Measurements from ENCODE around the gene SLC43A3.
A peak's percentile ranks its signal among the peaks of the same experiment; 100 is the strongest.

SLC43A3 gene

GRCh38 chr11:57427727-57428082 lies 784 bp upstream of the SLC43A3 start:
- peaks cover 19 to 31% (median 28%) of the 10 kb centered on the region in 11 experiments for H3K36me3 ChIP-seq
- peak overlapping the region in 4 of 10 experiments; percentile 79 to 87 (median 86); a peak in 7 of 20 replicates for H3K4me3 ChIP-seq
- H3K9me3 ChIP-seq (replicated peaks in 1 of 11) = no peaks in the 10 kb centered on the region
- no peaks in the 10 kb centered on the region for H3K27me3 ChIP-seq
- TF ChIP-seq Cebpa-rat (IDR thresholded peaks at IDR 0.05) = no peak
- H3K9ac ChIP-seq = peak overlapping the region in 9 of 11 experiments; percentile 93 to 98 (median 96); a peak in 16 of 22 replicates
- peaks cover 44 to 81% (median 56%) of the 10 kb centered on the region in 10 experiments for H3K4me1 ChIP-seq
- H4K20me1 ChIP-seq = peaks cover 0 to 20% (median 19%) of the 10 kb centered on the region in 11 experiments; a peak in 19 of 22 replicates
- peak overlapping the region; percentile 89 to 99 (median 98) for H3K4me2 ChIP-seq
- peak overlapping the region in 10 of 11 experiments; percentile 88 to 98 (median 97); a peak in 20 of 22 replicates for H3K27ac ChIP-seq

GRCh38 chr11:57426439-57426928 lies 437 bp downstream of the SLC43A3 start:
- peak overlapping the region; percentile 89 to 99 (median 98) for H3K4me2 ChIP-seq
- no peaks in the 10 kb centered on the region for H3K9me3 ChIP-seq (replicated peaks in 1 of 11)
- peaks cover 32 to 44% (median 41%) of the 10 kb centered on the region in 11 experiments for H3K36me3 ChIP-seq
- H3K9ac ChIP-seq = peak overlapping the region; percentile 88 to 98 (median 96)
- H4K20me1 ChIP-seq = peaks cover under 1 to 32% (median 31%) of the 10 kb centered on the region in 11 experiments; a peak in 20 of 22 replicates
- H3K4me1 ChIP-seq = peaks cover 49 to 81% (median 56%) of the 10 kb centered on the region in 10 experiments
- peak overlapping the region; percentile 69 to 90 (median 82) for H3K4me3 ChIP-seq
- peak overlapping the region; percentile 88 to 98 (median 97) for H3K27ac ChIP-seq
- no peak for TF ChIP-seq Cebpa-rat (IDR thresholded peaks at IDR 0.05)
- H3K27me3 ChIP-seq = no peaks in the 10 kb centered on the region

- Histone ChIP-seq H3K36me3 (peaks cover 38 to 50% (median 47%) of the 10 kb centered on the region in 11 experiments), H3K4me3 (peak overlapping the region; percentile 69 to 90 (median 82)), H3K9me3 (replicated peaks in 1 of 11) (no peaks in the 10 kb centered on the region), H3K9ac (peak overlapping the region; percentile 88 to 98 (median 96)), H4K20me1 (peaks cover 6 to 39% (median 37%) of the 10 kb centered on the region in 11 experiments; a peak in 20 of 22 replicates), H3K27me3 (no peaks in the 10 kb centered on the region), H3K27ac (peak overlapping the region; percentile 88 to 98 (median 97)), H3K4me2 (peak overlapping the region; percentile 89 to 99 (median 98)), H3K4me1 (peaks cover 49 to 81% (median 62%) of the 10 kb centered on the region in 10 experiments)
- no peak for TF ChIP-seq Cebpa-rat (IDR thresholded peaks at IDR 0.05)
Measured at GRCh38 chr11:57425565-57426438, 1.1 kb downstream of the SLC43A3 start.

- TF ChIP-seq Cebpa-rat (IDR thresholded peaks at IDR 0.05) = peak in 5 of 11 experiments; percentile 35 to 91 (median 76); a peak in 10 of 22 replicates
- peak overlapping the region; percentile 88 to 98 (median 96) for H3K9ac ChIP-seq
- H4K20me1 ChIP-seq = peaks cover 6 to 47% (median 46%) of the 10 kb centered on the region in 11 experiments; a peak in 20 of 22 replicates
- H3K4me1 ChIP-seq = peaks cover 54 to 81% (median 70%) of the 10 kb centered on the region in 10 experiments
- peaks cover 47 to 59% (median 56%) of the 10 kb centered on the region in 11 experiments for H3K36me3 ChIP-seq
- H3K9me3 ChIP-seq (replicated peaks in 1 of 11) = no peaks in the 10 kb centered on the region
- peak overlapping the region; percentile 88 to 98 (median 97) for H3K27ac ChIP-seq
- peak overlapping the region; percentile 69 to 90 (median 82) for H3K4me3 ChIP-seq
- no peaks in the 10 kb centered on the region for H3K27me3 ChIP-seq
- H3K4me2 ChIP-seq = peak overlapping the region; percentile 89 to 99 (median 98)
Measured at GRCh38 chr11:57424792-57425564, 1.9 kb downstream of the SLC43A3 start.

- peak overlapping the region; percentile 73 to 98 (median 96) for H3K9ac ChIP-seq
- peak overlapping the region; percentile 89 to 99 (median 98) for H3K4me2 ChIP-seq
- H4K20me1 ChIP-seq = peaks cover 7 to 55% (median 53%) of the 10 kb centered on the region in 11 experiments; a peak in 20 of 22 replicates
- H3K4me1 ChIP-seq = peaks cover 54 to 83% (median 76%) of the 10 kb centered on the region in 10 experiments
- peak overlapping the region; percentile 69 to 90 (median 82) for H3K4me3 ChIP-seq
- H3K27me3 ChIP-seq = no peaks in the 10 kb centered on the region
- TF ChIP-seq Cebpa-rat (IDR thresholded peaks at IDR 0.05) = no peak
- peaks cover 54 to 66% (median 63%) of the 10 kb centered on the region in 11 experiments for H3K36me3 ChIP-seq
- H3K9me3 ChIP-seq (replicated peaks in 1 of 11) = no peaks in the 10 kb centered on the region
- H3K27ac ChIP-seq = peak overlapping the region; percentile 88 to 98 (median 97); a peak in 21 of 22 replicates
Measured at GRCh38 chr11:57424137-57424791, 2.7 kb downstream of the SLC43A3 start.

GRCh38 chr11:57422669-57423068 lies 4.3 kb downstream of the SLC43A3 start:
- peaks cover 17 to 71% (median 69%) of the 10 kb centered on the region in 11 experiments; a peak in 20 of 22 replicates for H4K20me1 ChIP-seq
- H3K4me3 ChIP-seq = peak overlapping the region in 2 of 10 experiments; percentile 6 to 69; a peak in 1 of 20 replicates
- peak overlapping the region in 9 of 11 experiments; percentile 6 to 97 (median 33); a peak in 9 of 22 replicates for H3K27ac ChIP-seq
- peaks cover 70 to 82% (median 79%) of the 10 kb centered on the region in 11 experiments for H3K36me3 ChIP-seq
- TF ChIP-seq Cebpa-rat (IDR thresholded peaks at IDR 0.05) = no peak
- no peaks in the 10 kb centered on the region for H3K9me3 ChIP-seq (replicated peaks in 1 of 11)
- H3K27me3 ChIP-seq = no peaks in the 10 kb centered on the region
- peaks cover 49 to 92% (median 72%) of the 10 kb centered on the region in 10 experiments for H3K4me1 ChIP-seq
- peak overlapping the region in 4 of 11 experiments; percentile 2 to 46 (median 12); a peak in 4 of 22 replicates for H3K9ac ChIP-seq
- peak overlapping the region; percentile 9 to 99 (median 98) for H3K4me2 ChIP-seq

- H4K20me1 ChIP-seq = peaks cover 26 to 79% (median 77%) of the 10 kb centered on the region in 11 experiments; a peak in 21 of 22 replicates
- H3K4me2 ChIP-seq = peak overlapping the region in 10 of 11 experiments; percentile 14 to 99 (median 94); a peak in 13 of 22 replicates
- H3K4me1 ChIP-seq = peaks cover 42 to 94% (median 66%) of the 10 kb centered on the region in 10 experiments
- H3K36me3 ChIP-seq = peaks cover 78 to 90% (median 87%) of the 10 kb centered on the region in 11 experiments
- TF ChIP-seq Cebpa-rat (IDR thresholded peaks at IDR 0.05) = no peak
- no peaks in the 10 kb centered on the region for H3K9me3 ChIP-seq (replicated peaks in 1 of 11)
- peak overlapping the region in 3 of 11 experiments; percentile 18 to 97 (median 96); a peak in 4 of 22 replicates for H3K27ac ChIP-seq
- H3K27me3 ChIP-seq = no peaks in the 10 kb centered on the region
- H3K9ac ChIP-seq = no peak overlapping the region
- H3K4me3 ChIP-seq = no peak overlapping the region
Measured at GRCh38 chr11:57421805-57422204, 5.1 kb downstream of the SLC43A3 start.

Measured in BLaER1 treated with 17β-estradiol and CSF1 and Interleukin-3, amounts not matched to agents 10 nM and 100 nM (cell line).